Forelimb muscle (tissue), 1 donor: ENCODE measurements around the gene SREBF1. TPM values are rescaled to one million over a fixed set of nuclear protein-coding genes. Genes with fewer than 3 reads are reported as not detected.

ENCODE experiments used
- DNase-seq: peaks from one replicate; pipeline ENCODE4 v3.0.0-alpha.2; 2013; ENCODE audit warnings: low read depth
- polyA plus RNA-seq: library from polyadenylated mRNA; unstranded; fragments of 120-200 nt; gene quantifications from one replicate; pipeline ENCODE4 v1.2.1, GENCODE V29; 2013; ENCODE audit not compliant: insufficient read length

SREBF1 gene
- polyA plus RNA-seq, 1 donor: 33.2 TPM

DNA sequence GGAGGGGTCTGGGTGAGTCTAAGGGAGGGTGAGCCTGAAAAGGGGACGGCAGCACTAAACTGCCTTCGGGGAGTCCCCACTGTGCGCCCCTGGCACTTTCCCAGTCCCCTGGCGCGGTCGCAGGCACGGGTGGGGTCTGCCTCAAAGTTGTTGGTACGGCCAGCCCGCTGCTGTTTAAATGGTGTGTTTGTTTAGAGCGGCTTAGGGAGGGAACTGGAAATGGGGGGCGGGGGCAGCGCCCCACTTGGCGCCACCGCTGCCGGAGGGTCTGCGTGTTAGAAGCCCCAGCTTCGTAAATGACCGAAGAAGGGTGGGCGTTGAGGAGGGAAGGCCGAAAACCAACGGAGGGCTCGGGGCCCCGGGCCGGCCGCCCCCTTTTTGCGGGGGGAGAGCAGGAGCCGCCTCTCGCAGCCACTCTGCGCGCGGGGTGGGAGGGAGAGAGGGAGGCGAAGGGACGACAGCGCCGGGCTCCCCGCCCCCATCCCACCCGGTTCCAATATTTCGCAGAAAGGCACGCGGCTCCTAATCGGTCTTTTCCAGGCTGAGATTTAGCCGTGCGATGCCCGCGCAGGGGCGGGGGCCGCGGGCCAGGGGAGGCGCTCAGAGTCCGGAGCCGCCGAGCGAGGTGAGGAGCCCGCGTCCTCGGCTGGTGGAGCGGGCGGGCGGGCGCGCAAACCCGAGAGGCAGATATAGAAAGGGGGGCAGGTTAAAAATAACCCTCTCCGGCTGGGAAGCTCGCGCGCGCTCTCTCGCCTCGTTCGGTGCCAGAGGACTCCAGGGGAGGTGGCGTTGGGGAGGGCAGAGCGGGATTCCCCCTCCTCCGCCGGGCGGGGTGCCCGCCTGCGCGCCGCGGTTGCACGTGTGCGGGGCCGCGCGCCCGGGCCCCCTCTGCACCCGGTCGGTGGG is 54.9 kb downstream of the SREBF1 start:
- DNase-seq: no peak

DNA sequence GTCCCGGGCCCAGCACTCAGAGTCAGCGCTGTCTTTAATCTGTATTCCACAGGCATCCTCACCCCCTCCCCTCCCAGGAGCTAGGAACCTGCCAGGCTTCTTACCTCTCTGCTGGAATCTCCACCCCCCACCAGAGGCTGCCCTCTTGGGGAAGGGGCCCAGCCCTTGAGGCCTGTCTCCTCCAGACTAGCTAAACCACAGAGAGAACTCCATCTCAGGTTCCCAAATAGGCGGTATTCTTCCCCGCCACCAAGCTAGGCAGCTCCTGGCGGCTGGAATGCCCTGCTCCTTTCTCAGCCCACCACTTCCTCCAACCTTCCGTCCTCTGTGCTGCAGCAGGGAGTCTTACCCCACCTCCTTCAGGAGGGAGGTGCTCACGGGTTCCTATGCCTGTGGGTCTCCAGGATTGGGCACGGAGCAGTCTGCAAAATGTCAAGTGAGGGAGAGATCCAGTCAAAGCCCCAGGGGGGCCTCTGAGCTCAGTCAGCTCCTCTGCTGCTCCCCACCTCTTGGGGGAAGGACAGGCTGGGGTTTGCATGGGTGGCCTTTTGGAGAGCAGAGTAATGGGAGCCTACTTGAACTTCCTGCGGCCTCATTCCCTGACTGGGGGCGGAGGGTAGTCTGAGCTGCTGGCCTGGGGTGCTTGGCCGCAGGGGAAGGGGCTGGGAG is 55.7 kb downstream of the SREBF1 start:
- DNase-seq: no peak

DNA sequence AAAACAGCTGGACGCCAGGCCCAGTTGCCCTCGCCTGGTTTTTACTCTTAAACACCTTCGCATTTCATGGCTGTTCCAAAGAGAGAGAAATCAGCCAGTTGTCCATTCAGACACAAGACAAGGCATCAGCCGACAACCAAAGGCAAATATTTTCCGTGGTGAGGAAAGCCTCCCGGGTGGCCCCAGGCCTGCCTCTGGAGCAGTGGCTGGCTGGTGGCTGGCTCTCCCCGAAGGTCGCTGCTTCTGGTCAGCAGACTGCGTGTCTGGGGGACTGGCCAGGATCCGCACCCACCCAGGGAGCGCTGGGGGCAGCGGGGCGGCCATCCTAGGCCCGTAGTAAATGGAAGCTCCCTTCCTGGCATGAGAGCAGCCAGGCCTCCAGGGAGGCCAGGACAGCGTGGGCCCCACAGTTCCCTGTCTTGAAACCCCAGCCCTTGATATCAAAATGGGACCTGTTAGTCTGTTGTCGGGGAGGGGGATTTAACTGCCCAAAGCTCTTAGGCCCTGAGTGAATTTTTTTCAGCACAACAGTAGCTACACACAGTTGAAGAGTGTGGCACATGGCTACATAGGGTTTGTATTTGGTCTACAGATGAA is 57.7 kb downstream of the SREBF1 start:
- no peak for DNase-seq

DNA sequence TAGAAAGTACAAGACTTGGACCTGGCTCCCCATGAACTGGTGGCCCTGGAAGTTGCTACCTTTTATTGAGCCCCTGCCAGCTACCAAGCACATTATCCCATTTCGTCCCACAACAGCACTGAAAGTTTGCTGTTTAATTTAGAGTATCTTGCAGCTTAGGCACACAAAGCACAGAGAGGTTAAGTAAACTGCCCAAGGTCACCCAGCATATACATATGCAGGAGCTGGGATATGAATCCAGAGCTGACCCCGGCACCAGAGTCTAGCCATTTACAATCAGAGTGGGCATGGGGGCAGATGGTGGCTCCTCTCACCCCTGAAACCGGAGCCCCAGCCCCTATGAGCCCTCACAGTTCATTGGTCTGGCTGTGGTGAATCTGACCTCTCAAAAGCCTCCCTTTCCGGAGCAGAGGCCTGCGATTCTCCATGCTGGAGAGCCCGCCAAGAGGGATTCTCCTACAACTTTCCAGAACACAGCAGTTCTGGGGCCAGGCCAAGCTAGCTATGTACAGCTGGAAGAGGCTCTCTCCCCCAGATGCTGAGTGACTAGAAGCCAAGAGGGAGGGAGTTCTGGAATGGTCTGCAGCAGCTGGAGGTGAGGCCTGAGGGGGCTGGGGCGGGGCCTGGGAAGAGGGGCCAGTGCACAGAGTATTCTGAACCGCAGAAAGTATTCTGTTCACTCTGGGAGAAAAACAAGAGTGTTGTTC is 58.3 kb downstream of the SREBF1 start:
- peak; percentile 99 for DNase-seq

DNA sequence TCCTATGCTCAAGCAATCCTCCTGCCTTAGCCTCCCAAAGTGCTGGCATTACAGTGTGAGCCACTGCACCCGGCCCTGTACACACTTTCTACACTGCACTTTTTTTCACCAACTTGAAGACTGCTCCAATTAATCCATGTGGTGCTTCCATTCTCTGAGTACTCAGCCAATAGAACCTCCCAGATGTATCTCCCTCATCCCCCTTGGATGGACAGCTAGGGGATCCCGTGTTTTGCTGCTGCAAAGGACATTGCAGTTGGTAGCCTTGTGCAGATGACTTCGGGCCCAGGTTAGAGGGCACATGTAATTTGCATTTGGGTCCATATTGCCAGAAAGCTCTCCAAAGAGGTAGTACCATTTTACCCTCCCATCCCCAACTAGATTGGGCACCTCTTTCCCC is 59.9 kb downstream of the SREBF1 start:
- DNase-seq: no peak

DNA sequence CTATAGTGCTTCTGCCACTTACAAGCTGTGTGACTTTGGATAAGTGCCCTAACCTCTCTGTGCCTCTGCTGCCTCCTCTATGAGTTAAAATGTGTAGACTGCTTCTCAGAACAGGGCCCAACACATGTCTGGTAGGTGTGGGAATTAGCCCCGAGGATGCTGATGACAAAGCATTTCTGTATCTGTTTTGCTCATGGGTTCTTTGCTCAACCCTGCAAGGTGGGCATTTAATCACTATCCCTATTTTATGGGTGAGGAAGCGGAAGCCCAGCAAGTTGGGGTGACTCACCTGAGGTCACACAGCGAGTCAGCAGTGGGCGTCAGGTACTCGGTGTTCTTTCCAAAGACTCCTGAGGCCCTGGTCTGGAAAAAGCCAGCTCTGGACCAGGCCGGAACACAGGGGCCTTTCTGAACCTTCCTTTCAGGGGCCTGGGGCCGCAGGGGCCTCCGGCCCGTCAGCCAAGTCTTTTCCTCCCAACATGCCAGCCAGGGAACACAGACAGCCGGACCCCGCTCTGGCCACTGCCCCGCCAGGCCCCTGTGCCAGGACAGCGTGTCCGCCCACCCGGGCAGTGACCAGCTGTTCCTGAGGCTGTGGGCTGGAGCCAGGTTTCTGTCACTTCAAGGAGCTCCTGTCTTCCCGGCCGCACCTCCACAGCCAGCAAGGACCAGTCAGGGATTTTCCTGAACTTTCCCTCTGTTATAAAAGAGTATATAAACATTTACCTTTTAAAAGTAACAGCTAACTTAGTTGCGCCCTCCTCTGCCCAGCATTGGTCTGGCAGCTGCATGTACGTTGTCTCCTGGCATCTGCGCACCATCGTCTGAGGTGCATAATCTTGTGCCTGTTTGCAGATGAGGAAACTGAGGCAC is 62.5 kb downstream of the SREBF1 start:
- no peak for DNase-seq

DNA sequence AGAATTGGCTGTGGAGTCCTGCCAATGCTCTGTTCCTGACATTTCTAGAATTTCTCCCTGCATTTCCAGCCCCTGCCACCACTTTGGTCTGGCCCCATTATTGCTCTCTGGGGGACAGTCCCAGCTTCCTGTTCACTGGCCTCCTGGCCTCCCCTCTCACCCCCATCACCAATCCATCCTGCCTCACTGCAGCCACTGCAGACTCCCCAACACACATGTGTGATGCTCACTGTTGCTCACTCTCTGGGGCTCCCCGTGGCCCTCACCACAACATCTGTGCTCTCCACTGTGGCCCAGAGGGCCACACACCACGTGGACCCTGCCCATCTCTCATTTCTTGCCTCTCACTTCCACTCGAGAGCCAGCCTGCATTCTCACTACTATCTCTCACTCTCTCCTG is 64.6 kb downstream of the SREBF1 start:
- no peak for DNase-seq

DNA sequence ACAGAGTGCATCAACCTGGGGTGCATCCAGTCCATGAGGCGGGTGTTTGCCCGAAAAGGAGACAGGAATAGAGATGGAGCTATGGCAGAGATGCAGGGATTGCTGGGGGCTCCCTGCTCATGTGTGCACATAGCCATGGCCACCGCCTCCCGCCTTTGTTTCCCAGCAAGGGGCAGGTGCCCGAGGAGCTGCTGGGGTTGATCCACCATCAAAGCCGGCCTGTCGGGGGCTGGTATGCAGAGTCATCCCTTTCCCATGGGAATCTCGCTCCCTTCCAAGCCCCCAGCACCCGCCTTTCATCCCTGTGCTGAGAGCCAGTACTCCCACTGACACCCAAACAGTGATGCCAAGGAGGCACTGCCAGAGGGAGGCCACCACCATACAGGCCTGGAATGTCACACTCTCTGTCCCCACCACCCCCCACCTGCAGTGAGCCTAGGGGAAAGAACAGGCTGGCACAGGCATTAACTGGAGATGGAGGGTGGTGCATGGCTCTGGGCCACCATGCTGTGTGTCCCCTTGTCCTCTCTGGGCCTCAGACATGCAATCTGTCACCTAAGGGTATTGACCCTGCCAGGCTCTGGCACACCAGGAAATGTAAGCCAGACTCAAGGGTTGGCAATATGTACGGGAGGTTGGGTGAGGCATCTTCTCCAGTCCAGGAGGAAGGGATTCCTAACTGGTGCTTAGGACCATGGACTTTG is 65.1 kb downstream of the SREBF1 start:
- no peak for DNase-seq

DNA sequence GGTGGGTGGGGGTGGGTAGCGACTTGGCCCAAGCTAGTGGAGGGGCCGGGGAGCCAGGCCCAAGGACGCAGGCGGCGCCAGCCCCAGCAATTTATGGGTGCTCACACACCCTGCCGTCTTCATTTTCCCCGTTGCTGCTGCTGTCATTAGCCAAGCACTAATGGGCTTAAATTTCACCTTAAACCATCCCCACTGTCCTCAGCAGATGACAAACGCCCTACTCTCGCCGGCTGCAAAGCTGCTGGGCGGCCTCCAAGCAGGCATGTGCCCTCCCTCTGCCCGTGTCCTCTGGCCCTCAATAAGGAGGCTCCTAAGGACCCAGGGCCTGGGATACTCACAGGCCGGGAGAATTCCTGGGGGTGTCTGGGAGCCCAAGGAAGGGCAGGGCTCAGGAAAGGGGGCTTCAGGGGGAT is 66.1 kb downstream of the SREBF1 start:
- DNase-seq: no peak

DNA sequence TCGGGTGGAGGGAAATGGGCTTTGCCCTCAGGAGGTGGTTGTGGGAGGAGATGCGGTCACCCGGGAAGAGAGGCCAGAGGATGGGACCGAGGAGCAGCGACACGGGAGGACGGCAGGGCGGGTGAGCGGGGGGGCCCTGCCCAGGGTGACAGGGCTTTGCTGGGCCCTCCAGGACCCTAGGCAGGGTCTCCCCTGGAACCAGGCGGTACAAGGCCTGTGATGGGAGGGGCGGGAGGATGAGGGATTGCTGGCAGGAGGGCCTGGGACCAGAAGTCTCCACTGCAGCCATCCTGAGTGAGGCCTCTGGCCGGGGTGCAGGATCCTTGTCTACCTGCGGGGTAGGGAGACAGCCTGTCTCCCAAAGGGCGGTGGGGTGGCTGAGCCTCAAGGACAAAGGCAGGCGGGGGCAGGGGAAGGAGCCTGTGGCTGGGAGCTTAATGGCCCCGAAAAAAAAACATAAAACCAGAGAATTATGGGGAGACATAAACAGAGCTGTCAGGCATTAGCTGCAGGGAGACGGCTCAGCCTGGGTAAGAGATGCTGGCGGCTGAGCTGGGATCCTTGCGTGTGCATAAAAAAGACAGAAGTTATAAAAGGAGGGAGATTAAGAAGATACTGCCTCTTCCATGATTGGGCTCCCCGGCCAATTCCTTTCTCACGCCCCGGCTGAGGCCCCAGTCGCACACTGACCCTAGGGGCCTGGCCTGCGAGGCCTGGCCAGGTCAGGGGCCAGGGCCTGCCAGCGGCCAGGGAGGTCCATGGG is 66.7 kb downstream of the SREBF1 start:
- DNase-seq: no peak

DNA sequence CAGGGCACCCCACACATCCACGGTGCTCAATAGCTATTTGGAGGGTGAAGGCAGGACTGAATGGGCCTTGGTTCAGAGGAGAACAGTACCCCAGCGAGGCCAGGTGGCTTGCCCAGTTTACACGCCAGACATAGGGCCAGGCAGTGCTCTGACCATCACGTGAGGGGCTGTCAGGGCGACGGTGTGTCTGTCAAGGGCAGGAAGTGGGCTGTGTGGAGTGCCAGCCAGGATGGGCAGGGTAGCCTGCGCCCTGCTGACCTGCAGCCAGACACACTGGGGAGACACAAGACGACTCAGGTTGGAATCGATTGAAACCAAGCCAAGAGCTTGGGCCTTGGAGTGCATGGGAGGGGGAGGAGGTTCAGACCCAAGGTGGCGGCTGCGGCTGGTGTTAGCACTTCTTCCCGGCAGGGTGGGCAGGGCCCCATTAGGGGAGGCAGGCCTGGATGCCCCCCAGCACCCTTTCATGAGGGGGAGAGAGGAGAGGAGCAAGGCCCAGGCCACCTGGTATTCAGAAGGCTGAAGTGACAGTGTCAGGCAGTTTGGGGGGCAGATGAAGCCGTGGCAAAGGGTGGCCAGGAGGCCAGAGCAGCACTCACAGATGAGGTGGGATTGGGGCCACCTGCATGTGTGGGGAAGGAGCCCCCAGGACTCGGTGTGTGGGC is 68.2 kb downstream of the SREBF1 start:
- DNase-seq: no peak

DNA sequence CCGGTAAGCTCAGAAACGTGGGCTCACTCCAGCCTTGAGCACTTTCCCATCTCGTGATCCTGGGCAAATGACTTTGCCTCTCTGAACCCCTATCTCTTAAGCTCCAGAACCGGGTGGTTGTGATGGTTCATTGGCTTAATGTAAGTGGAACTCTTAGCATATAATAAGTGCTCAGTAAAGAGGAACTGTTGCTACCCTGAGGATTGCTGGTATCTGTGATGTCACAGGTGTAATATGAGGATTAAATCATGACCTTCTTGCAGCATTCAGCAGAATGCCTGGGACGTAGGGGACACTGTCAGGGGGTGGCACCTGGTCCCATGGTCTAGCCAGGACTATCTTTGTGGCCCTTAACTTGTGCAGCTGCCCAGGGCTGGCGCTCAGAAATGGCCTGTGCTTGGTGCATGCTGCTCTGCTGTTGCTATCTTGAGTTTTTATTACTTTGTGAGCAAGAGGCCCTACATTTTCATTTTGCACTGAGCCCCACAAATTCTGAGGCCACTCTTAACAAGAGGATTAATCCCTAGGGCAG is 68.8 kb downstream of the SREBF1 start:
- no peak for DNase-seq

DNA sequence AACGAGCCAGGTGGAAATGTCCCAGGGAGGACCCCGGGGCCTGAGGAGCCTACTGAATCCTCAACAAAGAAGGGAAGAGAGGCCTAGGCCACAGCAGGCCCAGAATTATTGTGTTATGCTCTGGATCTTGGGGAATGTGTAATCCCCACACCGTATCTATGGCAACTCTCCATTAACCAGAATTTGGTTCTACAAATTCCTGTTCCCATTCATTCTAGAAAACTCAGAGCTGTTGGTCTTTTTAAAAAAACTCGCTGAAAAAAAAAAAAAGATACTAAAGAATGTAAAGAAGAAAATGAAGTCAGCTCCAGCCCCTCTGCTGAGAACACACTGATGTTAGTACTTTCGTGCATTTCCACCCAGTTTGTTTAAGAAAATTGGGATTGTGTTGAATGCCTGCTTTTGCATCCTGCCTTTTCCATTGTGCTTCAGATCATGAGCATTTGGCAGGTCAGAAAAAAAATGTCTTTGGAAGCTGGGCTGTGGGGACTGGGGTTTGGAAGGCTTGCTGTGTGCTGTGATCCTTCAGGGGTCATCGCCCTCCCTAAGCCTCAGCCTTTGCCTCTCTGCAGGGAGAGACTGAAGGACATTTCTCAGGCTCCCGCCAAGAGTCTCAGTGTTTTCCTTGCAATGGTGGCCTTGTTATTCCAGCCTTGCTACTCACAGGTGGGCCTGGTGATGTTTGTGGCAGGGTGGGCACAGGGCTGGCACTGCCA is 69.5 kb downstream of the SREBF1 start:
- no peak for DNase-seq

DNA sequence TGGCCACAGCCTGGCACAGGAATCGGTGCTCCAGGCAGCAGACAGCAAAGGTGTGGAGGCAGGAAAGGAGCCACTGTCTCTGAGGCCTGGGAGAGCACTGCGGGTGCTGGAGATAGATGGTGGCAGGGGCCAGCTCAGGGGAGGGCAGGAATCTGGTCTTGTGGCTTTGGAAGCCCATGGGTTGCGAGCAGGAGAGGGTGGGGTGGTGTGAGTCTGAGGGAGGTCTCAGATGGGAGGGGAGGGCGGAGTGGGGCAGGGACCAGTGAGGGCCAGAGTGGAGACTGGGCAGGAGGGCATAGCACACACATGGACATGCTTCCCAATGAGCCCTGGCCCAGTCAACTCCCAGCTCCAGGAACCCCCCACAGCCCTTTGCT is 70.1 kb downstream of the SREBF1 start:
- no peak for DNase-seq

DNA sequence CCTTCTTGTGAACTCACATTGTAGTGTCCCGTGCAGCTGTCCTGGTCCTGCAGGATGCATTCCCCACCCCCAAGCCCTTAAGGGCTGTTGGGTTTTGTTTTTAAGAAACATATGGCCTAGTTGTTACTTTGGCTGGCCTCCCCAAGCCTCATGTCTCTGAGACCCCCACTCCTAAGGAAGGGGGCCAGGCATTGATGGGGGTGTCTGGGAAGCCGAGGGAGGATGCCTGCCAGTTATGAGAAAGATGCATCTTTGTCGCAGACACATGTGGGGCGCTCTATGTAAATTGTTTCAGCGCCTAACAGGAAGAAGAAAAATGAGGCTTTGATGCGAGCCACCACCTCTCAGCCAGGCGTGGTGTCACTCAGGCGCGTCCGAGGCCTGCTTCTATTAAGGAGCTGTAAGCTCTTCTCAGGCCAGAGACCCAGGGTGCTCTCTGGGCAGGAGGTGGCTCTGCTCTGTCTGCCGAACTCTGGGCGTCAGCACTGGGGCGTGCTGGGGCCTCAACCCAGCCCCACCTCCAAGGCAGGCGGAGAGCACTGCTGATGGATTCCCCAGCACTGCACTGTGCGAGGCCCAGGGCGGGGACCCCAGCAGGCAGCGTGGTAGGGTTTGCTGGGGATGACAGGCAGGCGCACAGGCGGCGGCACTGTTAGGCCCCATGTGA is 70.6 kb downstream of the SREBF1 start:
- no peak for DNase-seq

DNA sequence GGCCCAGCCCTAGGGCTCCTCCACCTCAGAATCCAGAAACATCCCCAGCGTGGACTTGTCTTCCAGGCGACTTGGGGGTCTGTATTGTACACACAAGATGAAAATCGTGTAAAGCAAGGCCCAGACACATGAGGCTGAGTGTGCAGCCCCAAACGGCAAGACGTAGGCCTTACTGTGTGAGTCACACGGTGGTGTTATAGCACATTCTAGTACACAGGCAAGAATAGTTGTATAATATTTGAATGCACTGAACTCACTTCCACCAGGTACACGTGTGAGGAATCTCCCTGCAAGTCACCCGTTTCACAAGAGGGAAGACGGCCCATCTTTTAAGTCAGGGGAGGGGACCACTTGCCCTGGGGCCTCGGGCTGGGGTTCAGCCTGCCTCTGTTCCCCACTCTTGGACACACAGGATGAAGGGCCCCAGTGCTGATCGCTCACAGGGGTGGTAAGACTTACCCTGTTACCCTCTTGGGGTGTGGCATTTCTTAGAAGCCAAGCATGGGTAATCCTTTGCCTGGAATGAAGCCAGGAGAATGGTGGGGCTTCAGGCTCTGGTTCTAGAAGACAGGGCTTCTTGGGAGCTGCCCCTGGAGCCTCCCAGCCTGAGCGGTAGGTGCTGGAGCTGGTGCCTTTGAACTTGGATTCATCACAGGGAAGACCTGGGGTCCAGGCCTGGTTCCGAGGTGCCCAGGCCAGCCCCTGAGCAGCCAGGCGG is 71.3 kb downstream of the SREBF1 start:
- no peak for DNase-seq

DNA sequence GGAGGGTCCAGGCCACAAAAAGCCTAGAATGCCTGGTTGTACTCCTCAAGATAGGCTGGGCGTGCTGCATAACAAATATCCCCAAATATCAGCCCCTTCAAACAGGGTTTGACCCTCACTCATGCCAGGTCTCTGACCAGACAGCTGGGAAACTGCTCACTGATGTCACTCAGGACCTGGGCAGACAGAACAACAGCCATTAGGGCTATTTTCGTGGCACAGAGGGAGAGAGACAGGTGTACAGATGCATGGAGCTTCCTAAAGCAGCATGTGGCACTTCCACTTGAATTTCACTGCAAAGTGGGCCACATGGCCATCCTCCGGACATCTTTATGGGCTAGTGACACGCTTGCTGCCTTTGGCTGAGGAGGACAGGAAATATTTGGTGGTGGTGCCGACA is 73.1 kb downstream of the SREBF1 start:
- no peak for DNase-seq
